Keratinocyte (primary cell): Measurements from ENCODE around the gene DFFA.

Source experiments
- CTCF ChIP-seq, 3 experiments: IDR thresholded peaks in 1 of 3; conservative IDR thresholded peaks in 1 of 3; optimal IDR thresholded peaks in 1 of 3; 2 replicates in 2 of 3; 3 replicates in 1 of 3; pipeline versions ENCODE3 to v1.5.1; 2011; ENCODE audit warnings: low read length in 3 of 3, mild to moderate bottlenecking in 3 of 3, moderate library complexity in 2 of 3, control low read depth in 1 of 3, inconsistent platforms in 1 of 3; ENCODE audit not compliant: insufficient read depth in 2 of 3; ENCODE audit errors: extremely low read depth in 1 of 3
- EZH2 ChIP-seq: IDR thresholded peaks from one replicate; pipeline ENCODE4 v1.6.1; 2012; ENCODE audit warnings: inconsistent platforms, mild to moderate bottlenecking, low read length, moderate library complexity

- TF ChIP-seq CTCF (optimal IDR thresholded peaks at IDR 0.05 in 1 of 3, IDR thresholded peaks at IDR 0.05 in 1 of 3, conservative IDR thresholded peaks at IDR 0.05 in 1 of 3; ENCODE audit: extremely low read depth in 1 of 3, insufficient read depth in 2 of 3, low read length in 3 of 3) (no peak), EZH2 (no peak)
These were observed 37.6 kb upstream of the DFFA start for GRCh38 chr1:10509809-10510509.
